HG02571 (cell line): ENCODE data around the gene IL16.

Experiments used
- ATAC-seq: cut with Tn5 transposase; IDR thresholded peaks from one replicate; pipeline ENCODE4 v1.9.1; 2021; ENCODE audit warnings: mild to moderate bottlenecking, moderate library complexity; ENCODE audit not compliant: unreplicated experiment

Gene IL16

DNA sequence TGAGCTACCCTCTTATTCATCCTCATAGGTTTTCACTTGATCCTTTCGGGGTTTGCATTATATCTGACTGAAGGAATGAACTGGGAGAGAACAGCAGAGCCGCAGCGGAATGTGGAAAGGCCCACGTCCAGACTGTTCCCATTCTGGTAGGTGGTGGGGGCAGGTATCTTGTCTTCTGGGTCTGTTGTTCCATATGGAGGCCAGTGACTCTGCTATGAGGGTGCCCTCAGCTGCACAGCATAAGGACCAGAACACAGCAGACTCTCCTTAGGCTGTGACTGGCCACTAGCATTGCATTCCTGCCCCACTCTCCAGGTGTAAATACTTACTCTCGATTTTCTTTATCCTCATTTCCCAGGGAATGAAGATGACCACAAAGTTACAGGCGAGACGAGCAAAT lies 165.2 kb downstream of the IL16 start:
- ATAC-seq, result no peak

GRCh38 chr15:81362790-81363189 lies 166.1 kb downstream of the IL16 start:
- no peak for ATAC-seq

DNA sequence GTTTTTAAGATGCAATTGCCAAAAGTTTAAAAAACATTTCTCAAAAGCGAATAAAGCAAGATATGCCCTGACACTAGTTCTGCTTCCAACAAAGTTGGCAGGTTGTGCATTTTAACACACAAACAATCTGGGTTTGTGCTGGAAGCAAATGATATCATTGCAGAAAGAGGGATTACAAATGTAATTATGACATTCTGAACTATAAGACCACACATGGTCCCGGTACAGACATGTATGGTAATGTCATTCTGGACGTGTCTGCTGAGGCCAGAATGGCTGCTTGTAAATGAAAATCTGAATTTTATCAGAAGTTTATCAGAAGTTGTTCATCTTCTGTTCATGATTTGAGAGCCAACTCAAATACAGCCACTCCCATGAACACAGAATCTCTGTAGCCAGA lies 166.6 kb downstream of the IL16 start:
- no peak for ATAC-seq
